H1 (cell line): ENCODE data around the gene NDUFB4. TPM values are rescaled to one million over a fixed set of nuclear protein-coding genes. Genes with fewer than 3 reads are reported as not detected.
"Not testable (repeated sequence)": the region's sequence is repeated elsewhere in the genome, so short reads cannot be mapped to it uniquely, and the experiment has no call there.

Experiments
- CTCF ChIA-PET: fragments of 300-600 bp; sonication (Branson Sonifier 250); formaldehyde crosslinking; loops from one replicate; lab custom pipeline; 2021; ENCODE audit not compliant: partially characterized antibody; lab: Charles Lee
- POLR2A ChIA-PET: fragments of 300-600 bp; sonication (Branson Sonifier 250); formaldehyde crosslinking; loops from one replicate; lab custom pipeline; 2021; ENCODE audit warnings: inconsistent platforms; ENCODE audit not compliant: partially characterized antibody; lab: Charles Lee
- DNase-seq, 2 experiments: peaks; one replicate each; pipeline versions ENCODE4 v3.0.0 to v3.0.0-alpha.2; 2010 to 2022; ENCODE audit warnings: low spot score in 2 of 2, low read depth in 1 of 2, mixed read lengths in 1 of 2
- FAIRE-seq: peaks from 2 replicates; lab custom pipeline; 2011; peaks lifted over from hg19 to GRCh38; lab: Jason Lieb, UNC
- H2AFZ ChIP-seq: 2 replicates; pipeline ENCODE4 v1.8.1; 2012; ENCODE audit warnings: low read length, inconsistent platforms
- H2AK5ac ChIP-seq: 2 replicates; pipeline ENCODE4 v1.6.1; 2013; ENCODE audit warnings: low read depth, low read length
- H2BK120ac ChIP-seq: replicated peaks from 2 replicates; pipeline ENCODE3; 2013; ENCODE audit warnings: low read depth, low read length, inconsistent platforms
- H2BK12ac ChIP-seq: 2 replicates; pipeline ENCODE4 v1.6.1; 2013; ENCODE audit warnings: low read depth, low read length
- H2BK15ac ChIP-seq: 2 replicates; pipeline ENCODE4 v1.6.1; 2013; ENCODE audit warnings: low read length
- H2BK20ac ChIP-seq: 2 replicates; pipeline ENCODE4 v1.6.1; 2013; ENCODE audit warnings: low read length
- H2BK5ac ChIP-seq: 2 replicates; pipeline ENCODE4 v1.6.1; 2013; ENCODE audit warnings: low read depth, low read length
- H3K14ac ChIP-seq: 2 replicates; pipeline ENCODE4 v1.6.1; 2013; ENCODE audit warnings: inconsistent platforms; ENCODE audit not compliant: insufficient read length
- H3K18ac ChIP-seq: 2 replicates; pipeline ENCODE4 v1.6.1; 2013; ENCODE audit warnings: low read length; ENCODE audit errors: extremely low read depth
- H3K23ac ChIP-seq: 2 replicates; pipeline ENCODE4 v1.6.1; 2013; ENCODE audit warnings: inconsistent platforms; ENCODE audit not compliant: insufficient read length
- H3K23me2 ChIP-seq: 2 replicates; pipeline ENCODE4 v1.6.1; 2013; ENCODE audit warnings: low read depth, low read length
- H3K27ac ChIP-seq: 2 replicates; pipeline ENCODE4 v1.6.1; 2011; ENCODE audit warnings: low read depth, low read length, inconsistent platforms
- H3K27me3 ChIP-seq, 4 experiments: replicated peaks in 1 of 4; 1 replicate in 1 of 4; 2 replicates in 3 of 4; pipeline versions ENCODE4 v1.6.1 to v1.8.1; 2011 to 2013; ENCODE audit warnings: low read length in 3 of 4, mild to moderate bottlenecking in 3 of 4, inconsistent platforms in 2 of 4, mixed read lengths in 2 of 4, moderate library complexity in 1 of 4; ENCODE audit not compliant: control insufficient read depth in 3 of 4, insufficient read depth in 3 of 4; ENCODE audit errors: extremely low read depth in 1 of 4
- H3K36me3 ChIP-seq, 4 experiments: 2 replicates each; pipeline versions ENCODE4 v1.6.1 to v1.8.1; 2011 to 2013; ENCODE audit warnings: mild to moderate bottlenecking in 4 of 4, low read length in 3 of 4, moderate library complexity in 2 of 4, control low read depth in 1 of 4, inconsistent platforms in 1 of 4; ENCODE audit not compliant: insufficient read depth in 4 of 4, control insufficient read depth in 2 of 4
- H3K4ac ChIP-seq: replicated peaks from 2 replicates; pipeline ENCODE3; 2013; ENCODE audit warnings: low read length, low read depth, mixed read lengths, inconsistent platforms; ENCODE audit not compliant: insufficient read length
- H3K4me1 ChIP-seq, 4 experiments: replicated peaks in 1 of 4; 1 replicate in 1 of 4; 2 replicates in 3 of 4; pipeline versions ENCODE4 v1.6.1 to v1.8.1; 2011 to 2013; ENCODE audit warnings: low read length in 3 of 4, inconsistent platforms in 2 of 4, mixed read lengths in 1 of 4; ENCODE audit not compliant: insufficient read depth in 4 of 4, control insufficient read depth in 3 of 4
- H3K4me2 ChIP-seq, 2 experiments: 2 replicates each; pipeline versions ENCODE4 v1.6.1 to v1.8.1; 2011 to 2013; ENCODE audit warnings: low read depth in 2 of 2, low read length in 2 of 2, control low read depth in 1 of 2, inconsistent platforms in 1 of 2, mild to moderate bottlenecking in 1 of 2; ENCODE audit not compliant: insufficient read depth in 1 of 2
- H3K4me3 ChIP-seq, 4 experiments: fragments of 200-600, 300-600 bp in 1 of 4; sonication (generic), shearing (Covaris generic), sonication (Bioruptor Twin) in 1 of 4; 2 replicates each; pipeline versions ENCODE4 v1.5.1 to v1.8.1; 2011 to 2016; ENCODE audit warnings: low read length in 4 of 4, low read depth in 3 of 4, control low read depth in 2 of 4, inconsistent platforms in 2 of 4, mild to moderate bottlenecking in 2 of 4, mixed read lengths in 1 of 4, moderate library complexity in 1 of 4; ENCODE audit not compliant: insufficient read depth in 2 of 4; ENCODE audit errors: extremely low read depth in 1 of 4
- H3K56ac ChIP-seq: replicated peaks from 2 replicates; pipeline ENCODE3; 2013; ENCODE audit warnings: low read depth, mild to moderate bottlenecking, mixed read lengths, low read length, inconsistent platforms; ENCODE audit not compliant: insufficient read length
- H3K79me1 ChIP-seq: 2 replicates; pipeline ENCODE4 v1.6.1; 2013; ENCODE audit warnings: low read depth, low read length, control low read depth
- H3K79me2 ChIP-seq, 2 experiments: 2 replicates each; pipeline versions ENCODE4 v1.6.1 to v1.8.1; 2012 to 2013; ENCODE audit warnings: low read length in 2 of 2, mild to moderate bottlenecking in 2 of 2, inconsistent platforms in 1 of 2; ENCODE audit not compliant: insufficient read depth in 2 of 2, control insufficient read depth in 1 of 2
- H3K9ac ChIP-seq, 4 experiments: replicated peaks in 1 of 4; 1 replicate in 1 of 4; 2 replicates in 3 of 4; pipeline versions ENCODE4 v1.6.1 to v1.8.1; 2011 to 2013; ENCODE audit warnings: low read depth in 3 of 4, low read length in 3 of 4, control low read depth in 2 of 4, mild to moderate bottlenecking in 2 of 4, moderate library complexity in 2 of 4, inconsistent platforms in 1 of 4; ENCODE audit errors: extremely low read depth in 1 of 4
- H3K9me3 ChIP-seq, 2 experiments: 2 replicates each; pipeline versions ENCODE4 v1.6.1 to v1.8.1; 2012 to 2013; ENCODE audit warnings: mild to moderate bottlenecking in 2 of 2, moderate library complexity in 2 of 2, control low read depth in 1 of 2, inconsistent platforms in 1 of 2, low read depth in 1 of 2, low read length in 1 of 2, mixed read lengths in 1 of 2; ENCODE audit not compliant: insufficient read depth in 2 of 2
- H4K20me1 ChIP-seq, 2 experiments: replicated peaks in 1 of 2; 2 replicates each; pipeline versions ENCODE3 to v1.8.1; 2011 to 2013; ENCODE audit warnings: inconsistent platforms in 2 of 2, low read length in 2 of 2, mild to moderate bottlenecking in 1 of 2; ENCODE audit not compliant: insufficient read depth in 2 of 2, control insufficient read depth in 1 of 2
- H4K5ac ChIP-seq: 2 replicates; pipeline ENCODE4 v1.6.1; 2013; ENCODE audit warnings: low read length, low read depth, mixed read lengths, inconsistent platforms; ENCODE audit not compliant: insufficient read length
- H4K8ac ChIP-seq: 2 replicates; pipeline ENCODE4 v1.8.0; 2013; ENCODE audit warnings: mild to moderate bottlenecking, moderate library complexity, low read length, inconsistent platforms; ENCODE audit not compliant: insufficient read depth; ENCODE audit errors: extremely low read depth
- H4K91ac ChIP-seq: replicated peaks from 2 replicates; pipeline ENCODE3; 2013; ENCODE audit warnings: low read length, mixed read lengths, inconsistent platforms; ENCODE audit not compliant: insufficient read length
- WGBS, 2 experiments: shearing (Covaris generic) in 1 of 2; methylation state at CpG; one replicate each; pipeline versions ENCODE4 v1.1.6 to v1.1.7; 2013 to 2015; ENCODE audit warnings: low lambda C conversion rate in 2 of 2, mixed read lengths in 2 of 2, inconsistent platforms in 1 of 2, low coverage in 1 of 2, missing lambda C conversion rate in 1 of 2; ENCODE audit not compliant: insufficient replicate concordance in 2 of 2, insufficient coverage in 1 of 2, insufficient read length in 1 of 2; ENCODE audit errors: extremely low coverage in 1 of 2, missing lambda C conversion rate in 1 of 2; 5-methylcytosine and 5-hydroxymethylcytosine counted together
- polyA plus RNA-seq, 7 experiments: library from polyadenylated mRNA; depleted of rRNA in 3 of 7; stranded (reverse) in 5 of 7; unstranded in 2 of 7; fragments of >200 nt in 5 of 7; fragments of 200-250 nt in 2 of 7; gene quantifications; 1 replicate in 5 of 7; 2 replicates in 1 of 7; 4 replicates in 1 of 7; pipeline versions ENCODE4 v1.2.1 to v1.2.3, GENCODE V29; 2011 to 2013; ENCODE audit warnings: missing spikeins in 2 of 7, mixed read lengths in 2 of 7
- total RNA-seq: library from RNA; stranded (reverse); fragmentation: NEBNext Ultra II Directional; extraction: Animal tissue kit (Norgen Biotek cat#: 25700); gene quantifications from 2 replicates; pipeline ENCODE4 v1.2.1, GENCODE V29; 2021

Gene NDUFB4
- total and polyA plus RNA-seq, 2 of the 8 experiments (the other 6 are each of a cell fraction or from before 2014, with no cell fraction given): 184 to 382 TPM

DNA sequence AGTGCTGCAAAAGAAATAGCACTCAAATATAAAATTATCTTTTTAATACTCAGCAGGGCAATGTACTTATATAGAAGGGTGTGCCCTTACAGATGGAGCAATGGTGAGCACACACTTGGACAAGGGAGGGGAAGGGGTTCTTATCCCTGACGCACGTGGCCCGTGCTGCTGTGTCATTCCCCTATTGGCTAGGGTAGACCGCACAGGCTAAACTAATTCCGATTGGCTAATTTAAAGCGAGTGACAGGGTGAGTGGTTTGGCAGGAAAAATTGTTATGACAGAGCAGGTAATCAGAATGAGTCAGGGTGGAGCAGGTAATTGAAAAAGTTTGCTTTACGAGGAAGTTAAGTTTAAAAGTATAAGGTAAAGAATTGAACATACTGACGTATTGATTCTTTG lies 20.6 kb downstream of the NDUFB4 start:
- not testable (repeated sequence) for H3K27me3 ChIP-seq, H3K56ac ChIP-seq, H4K8ac ChIP-seq, H2BK120ac ChIP-seq, H2BK20ac ChIP-seq, H3K27ac ChIP-seq, H3K4ac ChIP-seq, H3K36me3 ChIP-seq, H3K14ac ChIP-seq, H2BK15ac ChIP-seq, H3K23me2 ChIP-seq, H2AK5ac ChIP-seq, H2BK5ac ChIP-seq, H2AFZ ChIP-seq, H3K9me3 ChIP-seq, H3K79me2 ChIP-seq, H4K20me1 ChIP-seq, DNase-seq, H3K18ac ChIP-seq, FAIRE-seq, H3K23ac ChIP-seq, H4K5ac ChIP-seq, H3K79me1 ChIP-seq, H4K91ac ChIP-seq, H3K4me2 ChIP-seq, H3K4me3 ChIP-seq, H3K9ac ChIP-seq, H2BK12ac ChIP-seq, H3K4me1 ChIP-seq
- ChIA-PET CTCF (interaction anchor here (0.9 kb wide), 1 partner anchor 18 kb away, joined by 3 read pairs; no protein-coding TSS in a partner anchor), POLR2A (interaction anchor here (1.1 kb wide), 1 partner anchor 21 kb away, joined by 4 read pairs; the partner anchor contains the start of gene NDUFB4)
- 88% methylated on average over 8 of the region's 8 CpGs; no CpG with 5 or more reads in 1 of the 2 experiments for WGBS, 2 experiments
